Measurements from ENCODE around the gene SGPP1. TPM values are rescaled to one million over a fixed set of nuclear protein-coding genes. Genes with fewer than 3 reads are reported as not detected.

SGPP1 gene
- total RNA-seq, 4 donors from 2014 or later = 18.0 to 26.8 (median 19.3) TPM

- Histone ChIP-seq H3K27ac (replicated peaks in 1 of 4) (no peak overlapping the region), H3K4me3 (no peak overlapping the region), H3K27me3 (no peaks in the 10 kb centered on the region), H3K9me3 (no peaks in the 10 kb centered on the region), H3K36me3 (peaks cover 0 to 20% (median 3%) of the 10 kb centered on the region in 4 donors), H3K4me1 (no peaks in the 10 kb centered on the region)
- 83% methylated on average over 7 of the region's 7 CpGs for WGBS
- intact Hi-C loops (cut with DNase I) = no loop called here
- TF ChIP-seq POLR2AphosphoS5 (IDR thresholded peaks at IDR 0.05) = no peak
- TF ChIP-seq POLR2A (IDR thresholded peaks at IDR 0.05; ENCODE audit: low read depth) = no peak
- no peak for TF ChIP-seq EP300 (IDR thresholded peaks at IDR 0.05)
- TF ChIP-seq CTCF (IDR thresholded peaks at IDR 0.05) = no peak
- no peak for DNase-seq (ENCODE audit: extremely low spot score)
Measured at GRCh38 chr14:63673886-63674497, 53.9 kb downstream of the SGPP1 start.

GRCh38 chr14:63673255-63673654 is 54.6 kb downstream of the SGPP1 start:
- peaks cover 0 to 20% (median 3%) of the 10 kb centered on the region in 4 donors for H3K36me3 ChIP-seq
- TF ChIP-seq CTCF (IDR thresholded peaks at IDR 0.05) = no peak
- no peak for TF ChIP-seq POLR2AphosphoS5 (IDR thresholded peaks at IDR 0.05)
- no peak for TF ChIP-seq EP300 (IDR thresholded peaks at IDR 0.05)
- no peak for TF ChIP-seq POLR2A (IDR thresholded peaks at IDR 0.05; ENCODE audit: low read depth)
- no peaks in the 10 kb centered on the region for H3K27me3 ChIP-seq
- intact Hi-C loops (cut with DNase I) = no loop called here
- 90% methylated on average over 5 of the region's 5 CpGs for WGBS
- no peak overlapping the region for H3K27ac ChIP-seq (replicated peaks in 1 of 4)
- no peaks in the 10 kb centered on the region for H3K9me3 ChIP-seq
- no peak overlapping the region for H3K4me3 ChIP-seq
- no peaks in the 10 kb centered on the region for H3K4me1 ChIP-seq
- DNase-seq (ENCODE audit: extremely low spot score) = no peak

- H3K36me3 ChIP-seq = peaks cover 0 to 14% (median 3%) of the 10 kb centered on the region in 4 donors
- intact Hi-C loops (cut with DNase I) = no loop called here
- WGBS = 70% methylated on average over 7 of the region's 7 CpGs
- no peak for DNase-seq (ENCODE audit: extremely low spot score)
- no peak overlapping the region for H3K4me3 ChIP-seq
- no peaks in the 10 kb centered on the region for H3K4me1 ChIP-seq
- TF ChIP-seq CTCF (IDR thresholded peaks at IDR 0.05) (no peak), POLR2A (IDR thresholded peaks at IDR 0.05; ENCODE audit: low read depth) (no peak), POLR2AphosphoS5 (IDR thresholded peaks at IDR 0.05) (no peak), EP300 (IDR thresholded peaks at IDR 0.05) (no peak)
- H3K27ac ChIP-seq (replicated peaks in 1 of 4) = no peak overlapping the region
- H3K27me3 ChIP-seq = no peaks in the 10 kb centered on the region
- no peaks in the 10 kb centered on the region for H3K9me3 ChIP-seq
Measured at GRCh38 chr14:63672417-63673180, 55.3 kb downstream of the SGPP1 start.

GRCh38 chr14:63671987-63672386 is 55.9 kb downstream of the SGPP1 start:
- Histone ChIP-seq H3K4me3 (no peak overlapping the region), H3K27ac (replicated peaks in 1 of 4) (no peak overlapping the region), H3K27me3 (no peaks in the 10 kb centered on the region), H3K36me3 (peaks cover 0 to 8% (median under 1%) of the 10 kb centered on the region in 4 donors), H3K9me3 (no peaks in the 10 kb centered on the region), H3K4me1 (no peaks in the 10 kb centered on the region)
- WGBS = 93% methylated on average over 3 of the region's 3 CpGs
- intact Hi-C loops (cut with DNase I) = no loop called here
- no peak for DNase-seq (ENCODE audit: extremely low spot score)
- TF ChIP-seq POLR2A (IDR thresholded peaks at IDR 0.05; ENCODE audit: low read depth) (no peak), POLR2AphosphoS5 (IDR thresholded peaks at IDR 0.05) (no peak), EP300 (IDR thresholded peaks at IDR 0.05) (no peak), CTCF (IDR thresholded peaks at IDR 0.05) (no peak)

All from esophagus muscularis mucosa (tissue), 4 donors.